Measurements from ENCODE around the gene TMEM178B.

DNA sequence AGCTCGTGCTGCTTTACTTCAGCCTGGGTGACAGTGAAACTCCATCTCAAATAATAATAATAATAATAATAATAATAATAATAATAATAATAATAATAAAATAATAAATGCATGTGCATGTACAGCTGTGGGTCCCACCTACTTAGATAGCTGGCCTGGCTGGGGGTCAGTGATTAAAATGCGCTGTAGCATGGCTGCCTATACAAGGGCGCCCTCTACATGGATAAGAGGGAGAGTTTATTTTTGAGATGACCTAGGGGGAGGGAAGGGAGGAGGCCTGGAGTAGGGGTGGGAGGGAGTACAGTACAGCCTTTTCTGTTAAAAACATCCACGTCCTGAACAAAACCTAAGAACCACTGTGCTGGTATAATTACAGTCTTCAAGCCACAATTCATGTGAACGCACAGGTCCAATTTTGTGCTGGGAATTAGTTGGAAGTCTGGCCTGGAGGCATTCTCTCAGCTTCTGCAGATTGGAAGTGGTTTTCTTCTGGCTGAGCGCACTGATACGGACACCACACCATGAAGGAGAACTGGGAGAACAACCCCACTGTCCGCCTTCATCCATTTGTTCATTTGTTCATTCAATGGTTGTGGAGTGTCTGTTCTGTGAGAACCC, 146.5 kb downstream of the TMEM178B start:
- TF ChIP-seq CTCF (IDR thresholded peaks at IDR 0.05), result peak; percentile 26; the same call in 2 of the 3 replicates
- TF ChIP-seq, protein P1, sequence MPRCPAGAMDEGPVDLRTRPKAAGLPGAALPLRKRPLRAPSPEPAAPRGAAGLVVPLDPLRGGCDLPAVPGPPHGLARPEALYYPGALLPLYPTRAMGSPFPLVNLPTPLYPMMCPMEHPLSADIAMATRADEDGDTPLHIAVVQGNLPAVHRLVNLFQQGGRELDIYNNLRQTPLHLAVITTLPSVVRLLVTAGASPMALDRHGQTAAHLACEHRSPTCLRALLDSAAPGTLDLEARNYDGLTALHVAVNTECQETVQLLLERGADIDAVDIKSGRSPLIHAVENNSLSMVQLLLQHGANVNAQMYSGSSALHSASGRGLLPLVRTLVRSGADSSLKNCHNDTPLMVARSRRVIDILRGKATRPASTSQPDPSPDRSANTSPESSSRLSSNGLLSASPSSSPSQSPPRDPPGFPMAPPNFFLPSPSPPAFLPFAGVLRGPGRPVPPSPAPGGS (IDR thresholded peaks at IDR 0.05), result no peak
- TF ChIP-seq RCOR1 (IDR thresholded peaks at IDR 0.05; ENCODE audit: low read depth, low read length), result no peak
- no peak for TF ChIP-seq ZFP36 (IDR thresholded peaks at IDR 0.05; ENCODE audit: borderline replicate concordance, partially characterized antibody)
- no peak for TF ChIP-seq PBX3 (IDR thresholded peaks at IDR 0.05)
- TF ChIP-seq RFX5 (IDR thresholded peaks at IDR 0.05), result no peak
- no peak for TF ChIP-seq EP300 (IDR thresholded peaks at IDR 0.05)
- TF ChIP-seq MAX (IDR thresholded peaks at IDR 0.05), result no peak
- no peak for TF ChIP-seq GATA3 (IDR thresholded peaks at IDR 0.05; ENCODE audit: borderline replicate concordance)

Measured in A549 (cell line).